Transverse colon (tissue), 3 donors: ENCODE results near the gene ACP1.

Source experiments
- CTCF ChIP-seq, 5 experiments: fragments of 200-600 bp in 3 of 5; fragments of 450-650 bp in 2 of 5; sonication (generic) in 3 of 5; IDR thresholded peaks; 1 replicate in 2 of 5; 2 replicates in 3 of 5; pipeline ENCODE4 v1.5.1; 2016 to 2017; ENCODE audit warnings: antibody characterized with exemption in 5 of 5, inconsistent platforms in 3 of 5, mild to moderate bottlenecking in 2 of 5, moderate library complexity in 1 of 5
- EP300 ChIP-seq: sonication (generic); formaldehyde crosslinking; IDR thresholded peaks from one replicate; pipeline ENCODE4 v1.6.1; 2017; ENCODE audit warnings: antibody characterized with exemption, low read depth
- POLR2A ChIP-seq: fragments of 450-650 bp; IDR thresholded peaks from one replicate; pipeline ENCODE4 v1.6.1; 2016; ENCODE audit warnings: antibody characterized with exemption, mild to moderate bottlenecking, moderate library complexity

GRCh38 chr2:290090-290722 lies 25.5 kb downstream of the ACP1 start:
- TF ChIP-seq POLR2A, result no peak
- peak; percentile 65 to 73 (median 69) for TF ChIP-seq CTCF (IDR thresholded peaks at IDR 0.05)
- no peak for TF ChIP-seq EP300
